HG02588 (cell line): ENCODE measurements around the gene LMO3.

ENCODE experiments used
- ATAC-seq: cut with Tn5 transposase; IDR thresholded peaks from one replicate; pipeline ENCODE4 v1.9.1; 2021; ENCODE audit warnings: mild to moderate bottlenecking, moderate library complexity; ENCODE audit not compliant: unreplicated experiment

The LMO3 gene

DNA sequence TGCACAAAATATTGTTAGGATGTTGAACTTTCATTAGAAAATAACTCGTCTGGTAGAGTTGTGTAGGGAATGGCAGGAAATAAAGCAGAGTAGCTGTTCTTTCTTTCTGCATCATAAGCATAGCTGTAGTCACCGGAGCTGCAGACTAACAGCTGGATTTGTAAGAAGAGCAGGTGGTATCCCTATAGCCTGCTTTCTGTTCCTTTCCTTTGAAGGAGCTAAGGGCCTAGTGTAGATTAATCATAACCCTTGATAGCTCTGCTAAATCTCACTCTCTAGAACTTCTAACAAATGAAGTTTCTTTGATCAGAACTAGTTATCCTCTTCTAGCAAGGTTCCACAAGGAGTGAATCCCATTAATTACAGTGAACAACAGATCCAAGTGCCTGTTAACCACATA, 3.5 kb downstream of the LMO3 start:
- ATAC-seq = no peak

- ATAC-seq = no peak
These were observed 5.4 kb downstream of the LMO3 start for GRCh38 chr12:16600525-16600924.

DNA sequence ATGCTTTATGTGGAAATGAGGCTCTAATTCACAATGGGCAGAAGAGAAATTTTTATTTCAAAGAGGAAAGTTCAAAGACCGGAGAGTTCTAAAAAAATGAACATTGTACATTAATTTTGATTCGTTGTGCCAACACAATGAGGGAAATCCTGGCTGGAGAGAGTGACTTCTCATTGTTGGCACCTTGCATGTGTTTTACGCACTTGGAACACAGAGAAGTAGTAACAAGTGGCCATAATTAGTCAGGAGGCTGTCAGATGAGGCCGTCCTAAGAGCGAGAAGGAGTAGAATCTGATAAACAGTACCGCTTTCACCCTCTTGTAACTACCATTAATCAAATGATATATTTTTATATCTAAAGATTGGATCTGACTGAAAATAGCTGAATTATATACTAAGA, 6.9 kb downstream of the LMO3 start:
- no peak for ATAC-seq

DNA sequence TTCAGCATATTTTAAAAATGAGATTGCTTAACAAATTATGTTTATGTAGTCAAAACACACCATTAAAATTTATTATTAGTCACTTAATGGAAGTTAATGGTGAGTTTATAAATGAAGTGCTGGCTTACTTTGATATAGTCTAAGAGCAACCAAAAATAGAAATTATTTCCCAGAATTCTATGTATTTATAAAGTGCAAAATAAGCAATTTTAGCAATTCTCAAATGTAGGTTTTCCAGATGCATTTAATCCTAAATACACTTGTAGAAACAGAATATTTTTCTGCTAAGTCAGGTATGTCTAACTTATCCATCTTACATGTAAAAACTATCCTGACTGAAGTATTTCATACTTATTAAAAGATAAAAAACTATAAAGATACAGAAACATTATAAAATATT, 11.2 kb downstream of the LMO3 start:
- no peak for ATAC-seq

- ATAC-seq = no peak
These were observed 12.4 kb downstream of the LMO3 start for GRCh38 chr12:16593546-16593945.

DNA sequence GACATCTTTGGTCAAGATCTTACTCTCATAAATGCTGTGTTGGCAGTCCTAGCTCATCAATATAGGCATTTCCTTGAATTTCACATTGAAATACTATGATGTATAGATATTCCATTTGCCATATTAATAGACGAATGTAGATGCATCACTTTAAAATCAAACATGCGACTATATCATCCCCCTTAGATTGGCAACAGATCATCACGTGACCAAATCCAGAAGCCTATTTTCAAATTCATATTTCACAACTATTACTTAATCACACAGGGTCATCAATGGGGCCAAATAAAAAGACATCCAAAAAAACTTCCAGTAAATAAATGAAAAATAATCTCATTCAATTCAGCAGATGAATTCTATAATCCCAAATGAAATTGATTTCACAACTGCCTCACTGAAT, 15.3 kb downstream of the LMO3 start:
- ATAC-seq = no peak

GRCh38 chr12:16588812-16589211, 17.1 kb downstream of the LMO3 start:
- ATAC-seq = no peak

DNA sequence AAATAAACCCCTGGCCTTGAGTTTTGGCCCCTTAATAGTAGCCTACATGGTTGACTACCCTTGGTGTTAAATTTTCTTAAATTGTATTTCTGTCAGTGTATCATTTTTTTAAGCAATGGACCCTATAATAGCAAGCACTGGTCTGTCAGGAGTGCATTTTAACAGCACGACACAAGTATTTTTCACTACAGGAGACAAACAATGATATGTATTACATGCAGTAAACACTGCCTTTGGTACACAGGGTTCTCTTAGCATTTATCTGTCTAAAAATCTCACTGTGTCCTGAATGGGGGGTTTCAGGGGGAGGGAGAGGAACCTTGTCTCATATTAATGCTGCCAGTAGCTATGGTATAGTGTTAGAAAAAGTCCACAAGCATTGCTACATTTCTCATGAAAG, 18.4 kb downstream of the LMO3 start:
- ATAC-seq = no peak

- no peak for ATAC-seq
These were observed 18.9 kb downstream of the LMO3 start for GRCh38 chr12:16587110-16587453.

DNA sequence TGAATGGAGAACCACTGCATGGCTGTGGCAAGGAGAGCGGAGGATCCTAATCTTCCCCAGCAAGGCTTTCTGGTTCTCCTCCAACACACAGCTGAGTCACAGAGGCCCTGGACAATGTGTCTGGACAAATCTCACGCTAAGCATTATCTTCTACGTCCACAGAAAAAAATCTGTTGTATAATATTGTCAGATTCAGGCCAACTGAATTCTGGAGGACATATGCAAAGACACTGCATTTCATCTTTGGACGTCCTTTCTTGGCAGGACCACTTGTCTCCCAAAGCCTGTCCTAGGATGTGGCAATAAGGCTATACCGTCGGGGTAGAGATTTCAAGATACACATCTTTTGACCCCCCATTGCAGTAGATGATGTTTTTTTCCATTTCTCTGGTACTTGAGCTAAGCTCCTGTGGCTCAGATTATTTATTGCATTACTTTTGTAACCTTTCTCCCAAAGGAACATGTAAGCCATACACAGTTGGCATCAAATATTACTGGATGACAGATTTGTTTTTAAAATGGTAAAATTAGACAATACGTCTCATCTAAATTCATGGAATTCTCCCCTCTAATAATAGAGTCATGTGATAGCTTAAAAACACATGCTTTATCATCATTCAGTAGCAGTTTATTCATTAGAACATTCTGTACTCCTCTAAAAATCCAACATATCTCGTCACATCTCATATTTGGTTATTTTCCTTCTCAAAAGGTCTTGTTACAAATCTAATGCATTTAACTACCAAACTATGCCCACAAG, 19.4 kb downstream of the LMO3 start:
- ATAC-seq = no peak

- no peak for ATAC-seq
These were observed 20.2 kb downstream of the LMO3 start for GRCh38 chr12:16585781-16586180.

DNA sequence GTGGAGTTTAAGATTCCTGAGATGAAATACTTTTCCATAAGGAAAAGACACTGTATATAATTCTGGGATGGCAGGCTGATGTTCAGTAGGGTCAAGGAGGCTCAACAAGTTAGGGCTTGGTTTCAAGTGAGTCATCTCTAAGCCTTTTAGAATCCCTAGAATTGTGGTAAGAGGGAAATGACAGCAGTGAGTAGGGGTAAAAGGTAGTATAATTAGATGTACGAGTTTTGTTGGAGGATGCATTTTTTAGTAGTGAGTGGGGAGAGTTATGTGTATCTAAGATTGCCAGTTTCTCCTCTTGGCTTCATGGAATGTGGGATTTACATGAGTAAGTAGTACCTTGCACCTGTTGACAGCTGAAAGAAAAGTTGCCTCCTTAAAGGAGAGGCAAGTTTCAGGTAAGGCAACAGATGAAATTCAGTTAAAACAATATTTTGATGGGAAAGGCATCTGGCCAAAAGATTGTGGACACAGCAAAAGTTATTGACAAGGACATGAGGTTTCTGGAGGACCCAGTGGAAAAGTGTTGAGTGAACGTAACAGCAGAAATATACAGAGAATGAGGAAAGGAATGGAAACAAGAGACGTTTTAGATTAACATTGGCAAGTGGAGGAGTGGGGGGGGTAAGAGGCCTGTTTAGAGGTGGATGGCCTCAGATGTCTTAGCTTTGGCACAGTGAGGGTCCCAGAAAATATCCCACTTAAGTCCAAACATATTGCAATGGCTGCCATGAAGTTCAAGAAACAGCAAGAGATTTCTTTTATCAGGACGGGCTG, 21.8 kb downstream of the LMO3 start:
- no peak for ATAC-seq

- ATAC-seq = no peak
These were observed 24.5 kb downstream of the LMO3 start for GRCh38 chr12:16581416-16581815.

- ATAC-seq = no peak
These were observed 26.9 kb downstream of the LMO3 start for GRCh38 chr12:16579041-16579440.

GRCh38 chr12:16573398-16574077, 32.4 kb downstream of the LMO3 start:
- no peak for ATAC-seq

DNA sequence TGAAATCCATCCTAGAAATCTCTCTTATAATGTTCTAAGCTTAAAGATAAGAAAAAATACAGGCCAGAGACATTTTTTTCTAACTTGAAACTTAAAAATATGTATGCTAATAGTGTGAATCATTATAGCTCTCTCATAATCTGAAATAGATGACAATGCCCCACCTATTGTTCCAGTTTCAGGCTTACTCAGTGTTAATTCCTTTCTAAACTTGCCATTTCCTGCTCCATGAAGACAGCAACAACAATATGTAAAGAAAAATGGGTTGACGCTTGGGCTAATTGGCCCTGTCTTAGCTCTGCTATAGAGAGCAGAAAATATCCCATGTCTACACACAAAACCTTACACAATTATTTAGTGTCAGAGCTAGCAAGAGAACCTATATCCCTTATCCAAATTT, 37.1 kb downstream of the LMO3 start:
- peak; percentile 68 for ATAC-seq

DNA sequence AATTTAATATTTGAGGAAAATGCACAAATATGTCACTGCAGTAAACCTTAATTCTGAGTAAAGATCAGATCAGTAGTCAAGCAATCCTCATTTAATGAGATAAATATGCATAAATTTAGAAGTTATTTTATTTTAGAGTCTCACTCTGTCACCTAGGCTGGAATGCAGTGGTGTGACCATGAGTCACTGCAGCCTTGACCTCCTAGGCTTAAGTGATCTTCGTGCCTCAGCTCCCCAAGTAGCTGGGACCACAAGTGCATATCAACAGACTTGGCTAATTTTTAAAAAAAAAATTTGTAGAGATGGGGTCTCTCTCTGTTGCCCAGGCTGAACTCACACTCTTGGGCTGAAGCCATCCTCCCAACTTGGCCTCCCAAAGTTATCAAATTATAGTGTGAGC, 41.3 kb downstream of the LMO3 start:
- no peak for ATAC-seq

DNA sequence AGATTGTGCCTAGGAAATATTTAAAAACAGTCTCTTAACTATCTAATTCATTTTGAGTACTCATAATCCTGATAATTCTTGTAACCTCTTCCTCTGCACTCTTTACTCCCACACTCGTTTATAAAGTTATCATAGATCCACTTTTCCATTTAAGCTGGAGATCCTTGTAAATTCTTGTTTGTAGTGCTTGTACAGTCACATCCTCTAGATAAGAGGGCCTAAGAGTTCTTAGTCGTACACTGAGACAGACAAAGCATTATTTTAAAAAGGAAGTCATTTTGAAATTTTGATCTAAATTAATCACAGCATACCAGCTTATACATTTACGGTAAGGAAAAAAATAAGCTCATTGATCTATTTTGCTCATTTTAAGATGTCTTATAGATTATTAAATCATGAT, 42.5 kb downstream of the LMO3 start:
- ATAC-seq = no peak

DNA sequence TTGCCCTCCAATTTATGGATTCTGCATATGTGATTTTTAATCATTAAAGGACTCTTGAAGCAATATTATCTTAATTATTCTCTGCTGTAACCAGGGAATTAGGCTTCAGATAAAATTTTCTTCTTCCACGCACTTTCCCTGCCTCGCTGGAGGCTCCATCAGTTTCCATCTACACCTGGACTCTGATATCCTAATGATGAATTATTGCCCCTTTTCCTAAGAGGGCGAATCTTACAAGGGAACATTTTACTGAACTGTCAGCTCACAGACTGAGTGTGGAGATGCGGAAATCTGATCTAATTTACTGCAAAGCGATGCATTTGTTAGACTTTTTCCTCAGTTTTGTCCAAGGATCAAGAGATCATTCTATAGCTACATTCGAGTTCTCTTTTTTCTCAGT, 43.0 kb downstream of the LMO3 start:
- no peak for ATAC-seq

- ATAC-seq = no peak
These were observed 43.5 kb downstream of the LMO3 start for GRCh38 chr12:16562435-16562834.

GRCh38 chr12:16560273-16560672, 45.7 kb downstream of the LMO3 start:
- ATAC-seq = no peak

GRCh38 chr12:16555630-16556029, 50.3 kb downstream of the LMO3 start:
- ATAC-seq = no peak
